ENCODE results near the gene TCTN3. TPM values are rescaled to one million over a fixed set of nuclear protein-coding genes. Genes with fewer than 3 reads are reported as not detected.
A peak's percentile ranks its signal among the peaks of the same experiment; 100 is the strongest.

TCTN3 gene
- total and polyA plus RNA-seq, 2 of the 13 experiments (the other 11 are each of a cell fraction or from before 2014, with no cell fraction given): 53.3 to 60.0 TPM

GRCh38 chr10:95635319-95635733, 58.4 kb downstream of the TCTN3 start (continued):
- TF ChIP-seq ZNF691 (CRISPR knock-in tag; IDR thresholded peaks at IDR 0.05; ENCODE audit: borderline replicate concordance, low read depth) (no peak), AFF4 (CRISPR knock-in tag; IDR thresholded peaks at IDR 0.05) (no peak), SKI (IDR thresholded peaks at IDR 0.05; ENCODE audit: partially characterized antibody) (no peak), CREB1 (IDR thresholded peaks at IDR 0.05) (no peak), CREB1 (CRISPR knock-in tag; IDR thresholded peaks at IDR 0.05) (peak; percentile 67), ZNF224 (CRISPR knock-in tag; IDR thresholded peaks at IDR 0.05) (no peak), ZSCAN9 (CRISPR knock-in tag; IDR thresholded peaks at IDR 0.05; ENCODE audit: borderline replicate concordance) (no peak; the same call in 1 of the 2 replicates), NKX3-1 (CRISPR knock-in tag; IDR thresholded peaks at IDR 0.05) (no peak; the same call in 1 of the 2 replicates), ATF4 (CRISPR knock-in tag; IDR thresholded peaks at IDR 0.05) (no peak), ZNF512 (CRISPR knock-in tag; IDR thresholded peaks at IDR 0.05) (no peak), ZSCAN31 (CRISPR knock-in tag; IDR thresholded peaks at IDR 0.05; ENCODE audit: low read depth) (no peak), GATAD2A (CRISPR knock-in tag; IDR thresholded peaks at IDR 0.05) (peak; percentile 93), HOXA9 (CRISPR knock-in tag; IDR thresholded peaks at IDR 0.05; ENCODE audit: borderline replicate concordance) (no peak), RARA (CRISPR knock-in tag; IDR thresholded peaks at IDR 0.05) (peak; percentile 65), PRMT3 (CRISPR knock-in tag; IDR thresholded peaks at IDR 0.05; ENCODE audit: borderline replicate concordance, low read depth) (no peak), ZNF17 (CRISPR knock-in tag; IDR thresholded peaks at IDR 0.05) (no peak), KLF12 (CRISPR knock-in tag; IDR thresholded peaks at IDR 0.05; ENCODE audit: borderline replicate concordance) (no peak), ZNF101 (CRISPR knock-in tag; IDR thresholded peaks at IDR 0.05; ENCODE audit: borderline replicate concordance, low read depth) (no peak), SUZ12 (IDR thresholded peaks at IDR 0.05; ENCODE audit: low read depth, low read length) (no peak)
- TF ChIP-seq, protein P1, sequence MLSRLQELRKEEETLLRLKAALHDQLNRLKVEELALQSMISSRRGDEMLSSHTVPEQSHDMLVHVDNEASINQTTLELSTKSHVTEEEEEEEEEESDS (CRISPR knock-in tag; IDR thresholded peaks at IDR 0.05; ENCODE audit: borderline replicate concordance): no peak
- TF ChIP-seq, protein P2, sequence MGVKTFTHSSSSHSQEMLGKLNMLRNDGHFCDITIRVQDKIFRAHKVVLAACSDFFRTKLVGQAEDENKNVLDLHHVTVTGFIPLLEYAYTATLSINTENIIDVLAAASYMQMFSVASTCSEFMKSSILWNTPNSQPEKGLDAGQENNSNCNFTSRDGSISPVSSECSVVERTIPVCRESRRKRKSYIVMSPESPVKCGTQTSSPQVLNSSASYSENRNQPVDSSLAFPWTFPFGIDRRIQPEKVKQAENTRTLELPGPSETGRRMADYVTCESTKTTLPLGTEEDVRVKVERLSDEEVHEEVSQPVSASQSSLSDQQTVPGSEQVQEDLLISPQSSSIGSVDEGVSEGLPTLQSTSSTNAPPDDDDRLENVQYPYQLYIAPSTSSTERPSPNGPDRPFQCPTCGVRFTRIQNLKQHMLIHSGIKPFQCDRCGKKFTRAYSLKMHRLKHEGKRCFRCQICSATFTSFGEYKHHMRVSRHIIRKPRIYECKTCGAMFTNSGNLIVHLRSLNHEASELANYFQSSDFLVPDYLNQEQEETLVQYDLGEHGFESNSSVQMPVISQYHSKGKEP (CRISPR knock-in tag; IDR thresholded peaks at IDR 0.05): no peak

All from HepG2 (cell line).